Thyroid gland (tissue), 4 donors: Measurements from ENCODE around the gene PDIA6. TPM values are rescaled to one million over a fixed set of nuclear protein-coding genes. Genes with fewer than 3 reads are reported as not detected.

ENCODE experiments used
- DNase-seq, 2 donors: peaks; one replicate each; pipeline ENCODE4 v3.0.0-alpha.2; 2019
- H3K27ac ChIP-seq, 3 donors: fragments of 200-600 bp; sonication (generic); 1 replicate in 2 of 3; 2 replicates in 1 of 3; pipeline ENCODE4 v1.5.1; 2016 to 2019; ENCODE audit warnings: mild to moderate bottlenecking in 1 of 3, moderate library complexity in 1 of 3
- H3K27me3 ChIP-seq: fragments of 200-600 bp; sonication (generic); one replicate; pipeline ENCODE4 v1.5.1; 2019
- H3K36me3 ChIP-seq, 2 donors: fragments of 200-600 bp; sonication (generic); one replicate each; pipeline ENCODE4 v1.5.1; 2016 to 2019
- H3K4me1 ChIP-seq, 2 donors: fragments of 200-600 bp; sonication (generic); one replicate each; pipeline ENCODE4 v1.5.1; 2017 to 2019
- H3K4me3 ChIP-seq, 3 donors: fragments of 200-600 bp; sonication (generic); replicated peaks in 1 of 3; 1 replicate in 2 of 3; 2 replicates in 1 of 3; pipeline ENCODE4 v1.5.1; 2016; ENCODE audit warnings: mild to moderate bottlenecking in 1 of 3
- H3K9me3 ChIP-seq: fragments of 200-600 bp; sonication (generic); one replicate; pipeline ENCODE4 v1.5.1; 2017
- POLR2A ChIP-seq, 2 donors: fragments of 450-650 bp; IDR thresholded peaks; one replicate each; pipeline ENCODE4 v1.6.1; 2017; ENCODE audit warnings: antibody characterized with exemption in 2 of 2, mild to moderate bottlenecking in 2 of 2, moderate library complexity in 1 of 2
- WGBS, 2 donors: methylation state at CpG; one replicate each; pipeline ENCODE4 v1.1.5; 2017; 5-methylcytosine and 5-hydroxymethylcytosine counted together
- intact Hi-C: fragments of 100-400 bp; cut with DNase I; formaldehyde crosslinking; loops from one replicate; pipeline ENCODE4 v1.15.1; 2023
- total RNA-seq, 4 donors: library from RNA; depleted of rRNA; stranded (reverse); fragments of >200 nt; gene quantifications; one replicate each; pipeline ENCODE4 v1.2.3, GENCODE V29; 2016
- TF ChIP-seq, protein P1 (sequence below), 6 experiments: fragments of 200-600 bp in 3 of 6; fragments of 450-650 bp in 3 of 6; sonication (generic) in 3 of 6; IDR thresholded peaks; one replicate each; pipeline ENCODE4 v1.5.1; 2016 to 2019; ENCODE audit warnings: antibody characterized with exemption in 6 of 6, mild to moderate bottlenecking in 2 of 6, inconsistent platforms in 1 of 6, moderate library complexity in 1 of 6

Gene PDIA6
- total RNA-seq, 4 donors from 2014 or later = 227 to 540 (median 414) TPM

- no peak for DNase-seq
- intact Hi-C loops = no loop called here
- WGBS, 2 donors = 91 to 94% methylated on average over 20 of the region's 20 CpGs
Observed at GRCh38 chr2:10787176-10787968, 25.2 kb downstream of the PDIA6 start.

GRCh38 chr2:10786240-10786982, 26.2 kb downstream of the PDIA6 start:
- H3K27ac ChIP-seq = no peak overlapping the region
- 90 to 96% methylated on average over 12 of the region's 12 CpGs for WGBS, 2 donors
- H3K27me3 ChIP-seq = no peaks in the 10 kb centered on the region
- H3K4me3 ChIP-seq = no peak overlapping the region
- peaks cover 12 to 20% of the 10 kb centered on the region in 2 donors for H3K4me1 ChIP-seq
- peaks cover 65 to 88% of the 10 kb centered on the region in 2 donors for H3K36me3 ChIP-seq
- TF ChIP-seq, protein P1, sequence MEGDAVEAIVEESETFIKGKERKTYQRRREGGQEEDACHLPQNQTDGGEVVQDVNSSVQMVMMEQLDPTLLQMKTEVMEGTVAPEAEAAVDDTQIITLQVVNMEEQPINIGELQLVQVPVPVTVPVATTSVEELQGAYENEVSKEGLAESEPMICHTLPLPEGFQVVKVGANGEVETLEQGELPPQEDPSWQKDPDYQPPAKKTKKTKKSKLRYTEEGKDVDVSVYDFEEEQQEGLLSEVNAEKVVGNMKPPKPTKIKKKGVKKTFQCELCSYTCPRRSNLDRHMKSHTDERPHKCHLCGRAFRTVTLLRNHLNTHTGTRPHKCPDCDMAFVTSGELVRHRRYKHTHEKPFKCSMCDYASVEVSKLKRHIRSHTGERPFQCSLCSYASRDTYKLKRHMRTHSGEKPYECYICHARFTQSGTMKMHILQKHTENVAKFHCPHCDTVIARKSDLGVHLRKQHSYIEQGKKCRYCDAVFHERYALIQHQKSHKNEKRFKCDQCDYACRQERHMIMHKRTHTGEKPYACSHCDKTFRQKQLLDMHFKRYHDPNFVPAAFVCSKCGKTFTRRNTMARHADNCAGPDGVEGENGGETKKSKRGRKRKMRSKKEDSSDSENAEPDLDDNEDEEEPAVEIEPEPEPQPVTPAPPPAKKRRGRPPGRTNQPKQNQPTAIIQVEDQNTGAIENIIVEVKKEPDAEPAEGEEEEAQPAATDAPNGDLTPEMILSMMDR (IDR thresholded peaks at IDR 0.05) = no peak
- TF ChIP-seq POLR2A (IDR thresholded peaks at IDR 0.05) = no peak
- DNase-seq = no peak
- intact Hi-C loops = no loop called here
- no peaks in the 10 kb centered on the region for H3K9me3 ChIP-seq

More at GRCh38 chr2:10787176-10787968, 25.2 kb downstream of the PDIA6 start:
- peaks cover 12 to 20% of the 10 kb centered on the region in 2 donors for H3K4me1 ChIP-seq
- H3K9me3 ChIP-seq = no peaks in the 10 kb centered on the region
- peaks cover 65 to 88% of the 10 kb centered on the region in 2 donors for H3K36me3 ChIP-seq
- H3K27ac ChIP-seq = no peak overlapping the region
- no peaks in the 10 kb centered on the region for H3K27me3 ChIP-seq
- TF ChIP-seq POLR2A (IDR thresholded peaks at IDR 0.05) = no peak
- TF ChIP-seq, protein P1 (IDR thresholded peaks at IDR 0.05) = no peak
- H3K4me3 ChIP-seq = no peak overlapping the region

DNA sequence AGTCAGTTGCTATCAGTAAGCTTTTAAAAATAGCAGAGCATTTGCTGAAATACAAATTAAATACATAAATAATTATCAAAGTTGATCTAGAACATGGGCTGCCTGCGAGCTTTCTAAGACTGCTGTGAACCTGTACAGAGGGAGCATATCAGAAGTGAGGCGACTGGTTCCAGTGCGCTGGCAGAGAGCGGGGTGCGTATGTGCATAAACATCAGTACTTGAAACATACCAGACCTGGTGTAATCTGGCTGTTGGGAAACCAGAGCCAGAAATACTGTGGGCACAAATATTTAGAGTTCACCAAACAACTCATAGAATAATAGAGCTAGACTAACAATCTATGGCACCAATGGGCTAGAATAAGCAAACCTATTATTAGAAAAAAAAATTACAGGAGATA, 27.3 kb downstream of the PDIA6 start:
- H3K9me3 ChIP-seq = no peaks in the 10 kb centered on the region
- intact Hi-C loops = no loop called here
- no peak overlapping the region for H3K4me3 ChIP-seq
- WGBS, 2 donors = 81 to 97% methylated on average over 5 of the region's 5 CpGs
- peaks cover 12 to 20% of the 10 kb centered on the region in 2 donors for H3K4me1 ChIP-seq
- no peak for TF ChIP-seq POLR2A (IDR thresholded peaks at IDR 0.05)
- no peak for DNase-seq
- peak overlapping the region in 1 of 3 donors; percentile 69 for H3K27ac ChIP-seq
- H3K27me3 ChIP-seq = no peaks in the 10 kb centered on the region
- peaks cover 60 to 88% of the 10 kb centered on the region in 2 donors for H3K36me3 ChIP-seq

GRCh38 chr2:10784719-10785118, 27.9 kb downstream of the PDIA6 start:
- Histone ChIP-seq H3K36me3 (peaks cover 56 to 88% of the 10 kb centered on the region in 2 donors), H3K9me3 (no peaks in the 10 kb centered on the region), H3K4me1 (peaks cover 12 to 20% of the 10 kb centered on the region in 2 donors), H3K4me3 (no peak overlapping the region), H3K27me3 (no peaks in the 10 kb centered on the region), H3K27ac (peak overlapping the region in 2 of 3 donors; percentile 64 to 69)
- TF ChIP-seq, protein P1 (IDR thresholded peaks at IDR 0.05) = no peak
- no peak for TF ChIP-seq POLR2A (IDR thresholded peaks at IDR 0.05)
- whole genome bisulfite sequencing, 2 donors = 76 to 80% methylated on average over 9 of the region's 9 CpGs
- DNase-seq = no peak
- intact Hi-C loops = no loop called here

- Histone ChIP-seq H3K27ac (no peak overlapping the region), H3K36me3 (peaks cover 45 to 79% of the 10 kb centered on the region in 2 donors), H3K4me3 (no peak overlapping the region), H3K27me3 (no peaks in the 10 kb centered on the region), H3K4me1 (peaks cover 12 to 20% of the 10 kb centered on the region in 2 donors), H3K9me3 (no peaks in the 10 kb centered on the region)
- no peak for DNase-seq
- 94 to 95% methylated on average over 4 of the region's 4 CpGs for WGBS, 2 donors
- TF ChIP-seq POLR2A (IDR thresholded peaks at IDR 0.05) = no peak
- TF ChIP-seq, protein P1 (IDR thresholded peaks at IDR 0.05) = no peak
- intact Hi-C loops = no loop called here
Observed at GRCh38 chr2:10783421-10783820, 29.2 kb downstream of the PDIA6 start.
